H1 (cell line): ENCODE measurements around the gene TRIM14. TPM values are rescaled to one million over a fixed set of nuclear protein-coding genes. Genes with fewer than 3 reads are reported as not detected.

Experiments
- CTCF ChIA-PET: fragments of 300-600 bp; sonication (Branson Sonifier 250); formaldehyde crosslinking; loops from one replicate; lab custom pipeline; 2021; ENCODE audit not compliant: partially characterized antibody; lab: Charles Lee
- POLR2A ChIA-PET: fragments of 300-600 bp; sonication (Branson Sonifier 250); formaldehyde crosslinking; loops from one replicate; lab custom pipeline; 2021; ENCODE audit warnings: inconsistent platforms; ENCODE audit not compliant: partially characterized antibody; lab: Charles Lee
- DNase-seq, 2 experiments: peaks; one replicate each; pipeline versions ENCODE4 v3.0.0 to v3.0.0-alpha.2; 2010 to 2022; ENCODE audit warnings: low spot score in 2 of 2, low read depth in 1 of 2, mixed read lengths in 1 of 2
- FAIRE-seq: peaks from 2 replicates; lab custom pipeline; 2011; peaks lifted over from hg19 to GRCh38; lab: Jason Lieb, UNC
- H2AFZ ChIP-seq: 2 replicates; pipeline ENCODE4 v1.8.1; 2012; ENCODE audit warnings: low read length, inconsistent platforms
- H2AK5ac ChIP-seq: 2 replicates; pipeline ENCODE4 v1.6.1; 2013; ENCODE audit warnings: low read depth, low read length
- H2BK120ac ChIP-seq: replicated peaks from 2 replicates; pipeline ENCODE3; 2013; ENCODE audit warnings: low read depth, low read length, inconsistent platforms
- H2BK12ac ChIP-seq: 2 replicates; pipeline ENCODE4 v1.6.1; 2013; ENCODE audit warnings: low read depth, low read length
- H2BK15ac ChIP-seq: 2 replicates; pipeline ENCODE4 v1.6.1; 2013; ENCODE audit warnings: low read length
- H2BK20ac ChIP-seq: 2 replicates; pipeline ENCODE4 v1.6.1; 2013; ENCODE audit warnings: low read length
- H2BK5ac ChIP-seq: 2 replicates; pipeline ENCODE4 v1.6.1; 2013; ENCODE audit warnings: low read depth, low read length
- H3K14ac ChIP-seq: 2 replicates; pipeline ENCODE4 v1.6.1; 2013; ENCODE audit warnings: inconsistent platforms; ENCODE audit not compliant: insufficient read length
- H3K18ac ChIP-seq: 2 replicates; pipeline ENCODE4 v1.6.1; 2013; ENCODE audit warnings: low read length; ENCODE audit errors: extremely low read depth
- H3K23ac ChIP-seq: 2 replicates; pipeline ENCODE4 v1.6.1; 2013; ENCODE audit warnings: inconsistent platforms; ENCODE audit not compliant: insufficient read length
- H3K23me2 ChIP-seq: 2 replicates; pipeline ENCODE4 v1.6.1; 2013; ENCODE audit warnings: low read depth, low read length
- H3K27ac ChIP-seq: 2 replicates; pipeline ENCODE4 v1.6.1; 2011; ENCODE audit warnings: low read depth, low read length, inconsistent platforms
- H3K27me3 ChIP-seq, 4 experiments: replicated peaks in 1 of 4; 1 replicate in 1 of 4; 2 replicates in 3 of 4; pipeline versions ENCODE4 v1.6.1 to v1.8.1; 2011 to 2013; ENCODE audit warnings: low read length in 3 of 4, mild to moderate bottlenecking in 3 of 4, inconsistent platforms in 2 of 4, mixed read lengths in 2 of 4, moderate library complexity in 1 of 4; ENCODE audit not compliant: control insufficient read depth in 3 of 4, insufficient read depth in 3 of 4; ENCODE audit errors: extremely low read depth in 1 of 4
- H3K36me3 ChIP-seq, 4 experiments: 2 replicates each; pipeline versions ENCODE4 v1.6.1 to v1.8.1; 2011 to 2013; ENCODE audit warnings: mild to moderate bottlenecking in 4 of 4, low read length in 3 of 4, moderate library complexity in 2 of 4, control low read depth in 1 of 4, inconsistent platforms in 1 of 4; ENCODE audit not compliant: insufficient read depth in 4 of 4, control insufficient read depth in 2 of 4
- H3K4ac ChIP-seq: replicated peaks from 2 replicates; pipeline ENCODE3; 2013; ENCODE audit warnings: low read length, low read depth, mixed read lengths, inconsistent platforms; ENCODE audit not compliant: insufficient read length
- H3K4me1 ChIP-seq, 4 experiments: replicated peaks in 1 of 4; 1 replicate in 1 of 4; 2 replicates in 3 of 4; pipeline versions ENCODE4 v1.6.1 to v1.8.1; 2011 to 2013; ENCODE audit warnings: low read length in 3 of 4, inconsistent platforms in 2 of 4, mixed read lengths in 1 of 4; ENCODE audit not compliant: insufficient read depth in 4 of 4, control insufficient read depth in 3 of 4
- H3K4me2 ChIP-seq, 2 experiments: 2 replicates each; pipeline versions ENCODE4 v1.6.1 to v1.8.1; 2011 to 2013; ENCODE audit warnings: low read depth in 2 of 2, low read length in 2 of 2, control low read depth in 1 of 2, inconsistent platforms in 1 of 2, mild to moderate bottlenecking in 1 of 2; ENCODE audit not compliant: insufficient read depth in 1 of 2
- H3K4me3 ChIP-seq, 4 experiments: fragments of 200-600, 300-600 bp in 1 of 4; sonication (generic), shearing (Covaris generic), sonication (Bioruptor Twin) in 1 of 4; 2 replicates each; pipeline versions ENCODE4 v1.5.1 to v1.8.1; 2011 to 2016; ENCODE audit warnings: low read length in 4 of 4, low read depth in 3 of 4, control low read depth in 2 of 4, inconsistent platforms in 2 of 4, mild to moderate bottlenecking in 2 of 4, mixed read lengths in 1 of 4, moderate library complexity in 1 of 4; ENCODE audit not compliant: insufficient read depth in 2 of 4; ENCODE audit errors: extremely low read depth in 1 of 4
- H3K56ac ChIP-seq: replicated peaks from 2 replicates; pipeline ENCODE3; 2013; ENCODE audit warnings: low read depth, mild to moderate bottlenecking, mixed read lengths, low read length, inconsistent platforms; ENCODE audit not compliant: insufficient read length
- H3K79me1 ChIP-seq: 2 replicates; pipeline ENCODE4 v1.6.1; 2013; ENCODE audit warnings: low read depth, low read length, control low read depth
- H3K79me2 ChIP-seq, 2 experiments: 2 replicates each; pipeline versions ENCODE4 v1.6.1 to v1.8.1; 2012 to 2013; ENCODE audit warnings: low read length in 2 of 2, mild to moderate bottlenecking in 2 of 2, inconsistent platforms in 1 of 2; ENCODE audit not compliant: insufficient read depth in 2 of 2, control insufficient read depth in 1 of 2
- H3K9ac ChIP-seq, 4 experiments: replicated peaks in 1 of 4; 1 replicate in 1 of 4; 2 replicates in 3 of 4; pipeline versions ENCODE4 v1.6.1 to v1.8.1; 2011 to 2013; ENCODE audit warnings: low read depth in 3 of 4, low read length in 3 of 4, control low read depth in 2 of 4, mild to moderate bottlenecking in 2 of 4, moderate library complexity in 2 of 4, inconsistent platforms in 1 of 4; ENCODE audit errors: extremely low read depth in 1 of 4
- H3K9me3 ChIP-seq, 2 experiments: 2 replicates each; pipeline versions ENCODE4 v1.6.1 to v1.8.1; 2012 to 2013; ENCODE audit warnings: mild to moderate bottlenecking in 2 of 2, moderate library complexity in 2 of 2, control low read depth in 1 of 2, inconsistent platforms in 1 of 2, low read depth in 1 of 2, low read length in 1 of 2, mixed read lengths in 1 of 2; ENCODE audit not compliant: insufficient read depth in 2 of 2
- H4K20me1 ChIP-seq, 2 experiments: replicated peaks in 1 of 2; 2 replicates each; pipeline versions ENCODE3 to v1.8.1; 2011 to 2013; ENCODE audit warnings: inconsistent platforms in 2 of 2, low read length in 2 of 2, mild to moderate bottlenecking in 1 of 2; ENCODE audit not compliant: insufficient read depth in 2 of 2, control insufficient read depth in 1 of 2
- H4K5ac ChIP-seq: 2 replicates; pipeline ENCODE4 v1.6.1; 2013; ENCODE audit warnings: low read length, low read depth, mixed read lengths, inconsistent platforms; ENCODE audit not compliant: insufficient read length
- H4K8ac ChIP-seq: 2 replicates; pipeline ENCODE4 v1.8.0; 2013; ENCODE audit warnings: mild to moderate bottlenecking, moderate library complexity, low read length, inconsistent platforms; ENCODE audit not compliant: insufficient read depth; ENCODE audit errors: extremely low read depth
- H4K91ac ChIP-seq: replicated peaks from 2 replicates; pipeline ENCODE3; 2013; ENCODE audit warnings: low read length, mixed read lengths, inconsistent platforms; ENCODE audit not compliant: insufficient read length
- ASH2L ChIP-seq: fragments of 200-600, 300-600 bp; sonication (generic); IDR thresholded peaks from one replicate; pipeline ENCODE4 v1.7.1; 2017; ENCODE audit warnings: low read length
- BACH1 ChIP-seq: IDR thresholded peaks from 2 replicates; pipeline ENCODE4 v1.6.1; 2012; ENCODE audit warnings: low read length, improper control_type of control experiment
- CBX8 ChIP-seq: fragments of 300-800, 300-1000 bp; sonication (generic); IDR thresholded peaks from 2 replicates; pipeline ENCODE4 v1.7.1; 2016; ENCODE audit warnings: low read depth, low read length, borderline replicate concordance
- CHD1 ChIP-seq: IDR thresholded peaks from 2 replicates; pipeline ENCODE4 v1.6.1; 2012; ENCODE audit warnings: low read depth, low read length, improper control_type of control experiment
- CTBP2 ChIP-seq: IDR thresholded peaks from 2 replicates; pipeline ENCODE4 v1.7.0; 2011; ENCODE audit warnings: borderline replicate concordance, mild to moderate bottlenecking, moderate library complexity, mixed read lengths, low read length; ENCODE audit not compliant: insufficient read depth, insufficient read length
- EGR1 ChIP-seq: IDR thresholded peaks from 2 replicates; pipeline ENCODE4 v1.6.1; 2011; ENCODE audit warnings: low read depth, low read length, borderline replicate concordance
- JUND ChIP-seq: IDR thresholded peaks from 2 replicates; pipeline ENCODE4 v1.6.1; 2011; ENCODE audit warnings: mild to moderate bottlenecking, improper control_type of control experiment, low read length
- NRF1 ChIP-seq: IDR thresholded peaks from 2 replicates; pipeline ENCODE4 v1.6.1; 2011; ENCODE audit warnings: mild to moderate bottlenecking, low read depth, low read length, improper control_type of control experiment
- RAD21 ChIP-seq, 2 experiments: IDR thresholded peaks in 1 of 2; conservative IDR thresholded peaks in 1 of 2; 2 replicates each; pipeline ENCODE4 v1.6.1; 2011; ENCODE audit warnings: low read depth in 2 of 2, low read length in 2 of 2, improper control_type of control experiment in 1 of 2, inconsistent platforms in 1 of 2, mild to moderate bottlenecking in 1 of 2, moderate library complexity in 1 of 2
- RBBP5 ChIP-seq: IDR thresholded peaks from 2 replicates; pipeline ENCODE4 v1.7.1; 2012; ENCODE audit warnings: low read depth, mild to moderate bottlenecking, inconsistent platforms, low read length, moderate library complexity, borderline replicate concordance
- RXRA ChIP-seq: IDR thresholded peaks from 2 replicates; pipeline ENCODE4 v1.6.1; 2011; ENCODE audit warnings: low read depth, mild to moderate bottlenecking, low read length, moderate library complexity; ENCODE audit not compliant: insufficient read depth
- SIN3A ChIP-seq, 2 experiments: IDR thresholded peaks in 1 of 2; conservative IDR thresholded peaks in 1 of 2; 2 replicates each; pipeline ENCODE4 v1.6.1; 2011 to 2012; ENCODE audit warnings: low read length in 2 of 2, improper control_type of control experiment in 1 of 2, low read depth in 1 of 2, mild to moderate bottlenecking in 1 of 2
- TAF7 ChIP-seq: optimal IDR thresholded peaks from 2 replicates; pipeline ENCODE3; 2011; ENCODE audit warnings: low read depth, mild to moderate bottlenecking, inconsistent platforms, low read length, moderate library complexity, borderline replicate concordance
- TEAD4 ChIP-seq: IDR thresholded peaks from 2 replicates; pipeline ENCODE4 v1.6.1; 2012; ENCODE audit warnings: low read depth, low read length, inconsistent platforms, mixed read lengths
- WGBS, 2 experiments: shearing (Covaris generic) in 1 of 2; methylation state at CpG; one replicate each; pipeline versions ENCODE4 v1.1.6 to v1.1.7; 2013 to 2015; ENCODE audit warnings: low lambda C conversion rate in 2 of 2, mixed read lengths in 2 of 2, inconsistent platforms in 1 of 2, low coverage in 1 of 2, missing lambda C conversion rate in 1 of 2; ENCODE audit not compliant: insufficient replicate concordance in 2 of 2, insufficient coverage in 1 of 2, insufficient read length in 1 of 2; ENCODE audit errors: extremely low coverage in 1 of 2, missing lambda C conversion rate in 1 of 2; 5-methylcytosine and 5-hydroxymethylcytosine counted together
- polyA plus RNA-seq, 7 experiments: library from polyadenylated mRNA; depleted of rRNA in 3 of 7; stranded (reverse) in 5 of 7; unstranded in 2 of 7; fragments of >200 nt in 5 of 7; fragments of 200-250 nt in 2 of 7; gene quantifications; 1 replicate in 5 of 7; 2 replicates in 1 of 7; 4 replicates in 1 of 7; pipeline versions ENCODE4 v1.2.1 to v1.2.3, GENCODE V29; 2011 to 2013; ENCODE audit warnings: missing spikeins in 2 of 7, mixed read lengths in 2 of 7
- total RNA-seq: library from RNA; stranded (reverse); fragmentation: NEBNext Ultra II Directional; extraction: Animal tissue kit (Norgen Biotek cat#: 25700); gene quantifications from 2 replicates; pipeline ENCODE4 v1.2.1, GENCODE V29; 2021

The TRIM14 gene
- total and polyA plus RNA-seq, 2 of the 8 experiments (the other 6 are each of a cell fraction or from before 2014, with no cell fraction given) = 9.2 to 19.4 TPM

- ChIA-PET POLR2A (interaction anchor here (1.0 to 1.4 kb wide), 2 partner anchors 8 to 14 kb away, joined by 3 read pairs; no protein-coding TSS in a partner anchor), CTCF (interaction anchor here (0.8 to 1.1 kb wide), 4 partner anchors 8 to 36 kb away, joined by 4 to 5 read pairs (median 4); no protein-coding TSS in a partner anchor)
- H2BK15ac ChIP-seq = no peak overlapping the region
Measured at GRCh38 chr9:98157372-98157771, 38.4 kb upstream of the TRIM14 start.

More at GRCh38 chr9:98157372-98157771, 38.4 kb upstream of the TRIM14 start:
- H2BK20ac ChIP-seq = no peak overlapping the region
- H3K79me1 ChIP-seq = peaks cover 6% of the 10 kb centered on the region
- no peak overlapping the region for H3K56ac ChIP-seq
- no peak overlapping the region for H3K4ac ChIP-seq
- WGBS, 2 experiments = 93% methylated on average over 10 of the region's 10 CpGs; no CpG with 5 or more reads in 1 of the 2 experiments
- H3K4me3 ChIP-seq = no peak overlapping the region
- H3K27me3 ChIP-seq = peaks cover 0 to 2% (median 0%) of the 10 kb centered on the region in 4 experiments; a peak in 1 of 7 replicates
- H2BK5ac ChIP-seq = no peak overlapping the region
- no peak overlapping the region for H2BK12ac ChIP-seq
- H4K8ac ChIP-seq = no peak overlapping the region
- H3K23me2 ChIP-seq = no peaks in the 10 kb centered on the region
- H4K5ac ChIP-seq = no peak overlapping the region
- no peak overlapping the region for H3K9ac ChIP-seq
- peaks cover 0 to 4% (median 0%) of the 10 kb centered on the region in 4 experiments; a peak in 2 of 8 replicates for H3K36me3 ChIP-seq
- no peak overlapping the region for H3K14ac ChIP-seq
- no peak for TF ChIP-seq CBX8
- no peak for TF ChIP-seq CTBP2
- TF ChIP-seq SIN3A (conservative IDR thresholded peaks at IDR 0.05 in 1 of 2, IDR thresholded peaks at IDR 0.05 in 1 of 2; ENCODE audit: low read depth in 1 of 2, low read length in 2 of 2) = no peak
- TF ChIP-seq TEAD4 = no peak
- TF ChIP-seq RXRA = no peak
- no peak for TF ChIP-seq ASH2L
- TF ChIP-seq NRF1 = no peak
- no peak for TF ChIP-seq RAD21 (IDR thresholded peaks at IDR 0.05 in 1 of 2, conservative IDR thresholded peaks at IDR 0.05 in 1 of 2; ENCODE audit: low read depth in 2 of 2, low read length in 2 of 2)
- TF ChIP-seq EGR1 = no peak
- TF ChIP-seq TAF7 = no peak
- TF ChIP-seq CHD1 = no peak
- no peak for TF ChIP-seq JUND
- no peak for TF ChIP-seq RBBP5
- no peak for TF ChIP-seq BACH1
- peaks cover 3 to 9% of the 10 kb centered on the region in 2 experiments for H4K20me1 ChIP-seq
- H2AK5ac ChIP-seq = no peak overlapping the region
- no peak for DNase-seq
- no peak overlapping the region for H2AFZ ChIP-seq
- H4K91ac ChIP-seq = no peak overlapping the region
- H3K27ac ChIP-seq = no peak overlapping the region
- no peaks in the 10 kb centered on the region; a peak in 1 of 7 replicates for H3K4me1 ChIP-seq
- no peak overlapping the region for H2BK120ac ChIP-seq
- H3K9me3 ChIP-seq = no peaks in the 10 kb centered on the region
- FAIRE-seq = no peak
- no peaks in the 10 kb centered on the region for H3K79me2 ChIP-seq
- no peak overlapping the region for H3K23ac ChIP-seq
- no peak overlapping the region for H3K4me2 ChIP-seq
- no peak overlapping the region for H3K18ac ChIP-seq
